Activated CD8-positive, alpha-beta memory T cell treated with anti-CD3 and anti-CD28 coated beads for 48 hours (primary cell): ENCODE measurements around the gene CIB4.
"Not testable (repeated sequence)": the region's sequence is repeated elsewhere in the genome, so short reads cannot be mapped to it uniquely, and the experiment has no call there.

Experiments used
- DNase-seq, 3 experiments: peaks; one replicate each; pipeline ENCODE4 v3.0.0-alpha.2; 2020; ENCODE audit warnings: low read depth in 2 of 3, low spot score in 2 of 3

The CIB4 gene

DNA sequence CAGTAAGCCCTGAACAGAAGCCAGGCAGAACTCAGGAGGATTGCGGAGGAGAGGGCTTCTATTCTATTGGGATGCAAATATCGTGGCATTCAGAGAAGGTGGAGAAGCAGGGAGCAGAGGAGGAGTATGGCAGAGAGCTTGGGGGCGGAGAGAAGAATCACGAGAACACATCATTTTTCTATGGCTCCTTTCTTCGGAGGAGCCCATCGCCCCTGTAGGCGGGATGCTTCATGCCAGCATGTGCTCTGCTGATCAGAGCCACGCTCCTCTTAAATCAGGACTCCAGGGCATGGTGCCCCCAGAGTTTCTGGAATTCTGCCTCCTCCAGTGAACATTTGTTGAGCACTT, 71.1 kb downstream of the CIB4 start:
- no peak for DNase-seq

DNA sequence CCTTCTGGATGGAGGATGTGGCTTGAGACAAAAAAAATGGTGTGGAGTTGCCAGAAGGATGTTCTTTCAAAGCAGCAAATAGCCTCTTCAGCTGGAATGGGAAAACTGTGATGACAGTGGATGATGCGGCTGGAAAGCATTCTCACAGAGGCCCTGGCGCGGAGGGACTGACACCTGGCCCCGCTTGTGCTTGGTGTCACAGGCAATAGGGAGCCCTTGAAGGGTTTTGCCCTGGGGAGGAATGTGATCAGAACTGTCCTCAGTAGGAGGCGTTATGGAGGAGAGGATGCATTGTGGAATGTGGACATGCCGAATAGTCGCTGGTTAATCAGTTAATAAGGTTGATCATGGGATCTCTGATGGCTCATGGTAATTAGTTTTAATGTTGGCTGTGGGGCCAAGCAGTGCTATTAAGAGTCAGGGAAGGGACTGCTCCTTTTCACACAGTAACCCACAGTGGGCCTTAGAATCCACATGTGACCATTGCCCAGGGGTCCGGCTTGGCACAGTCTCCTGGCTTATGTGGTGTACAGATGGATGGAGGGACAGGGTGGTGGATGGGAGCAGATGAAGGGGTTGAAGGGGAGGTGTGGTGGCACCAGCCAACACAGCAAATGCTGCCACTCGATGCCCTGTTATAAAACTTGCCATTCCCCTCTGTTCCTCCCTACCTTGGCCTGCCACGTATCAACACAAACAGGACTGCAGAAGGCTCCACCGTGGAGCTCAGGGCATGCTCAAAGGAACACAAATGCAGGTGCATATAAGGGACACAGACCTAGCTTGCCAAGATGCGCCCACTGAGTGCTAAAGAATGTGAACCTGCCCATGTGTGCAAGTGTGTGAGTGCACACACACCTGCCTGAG, 71.7 kb downstream of the CIB4 start:
- no peak for DNase-seq

DNA sequence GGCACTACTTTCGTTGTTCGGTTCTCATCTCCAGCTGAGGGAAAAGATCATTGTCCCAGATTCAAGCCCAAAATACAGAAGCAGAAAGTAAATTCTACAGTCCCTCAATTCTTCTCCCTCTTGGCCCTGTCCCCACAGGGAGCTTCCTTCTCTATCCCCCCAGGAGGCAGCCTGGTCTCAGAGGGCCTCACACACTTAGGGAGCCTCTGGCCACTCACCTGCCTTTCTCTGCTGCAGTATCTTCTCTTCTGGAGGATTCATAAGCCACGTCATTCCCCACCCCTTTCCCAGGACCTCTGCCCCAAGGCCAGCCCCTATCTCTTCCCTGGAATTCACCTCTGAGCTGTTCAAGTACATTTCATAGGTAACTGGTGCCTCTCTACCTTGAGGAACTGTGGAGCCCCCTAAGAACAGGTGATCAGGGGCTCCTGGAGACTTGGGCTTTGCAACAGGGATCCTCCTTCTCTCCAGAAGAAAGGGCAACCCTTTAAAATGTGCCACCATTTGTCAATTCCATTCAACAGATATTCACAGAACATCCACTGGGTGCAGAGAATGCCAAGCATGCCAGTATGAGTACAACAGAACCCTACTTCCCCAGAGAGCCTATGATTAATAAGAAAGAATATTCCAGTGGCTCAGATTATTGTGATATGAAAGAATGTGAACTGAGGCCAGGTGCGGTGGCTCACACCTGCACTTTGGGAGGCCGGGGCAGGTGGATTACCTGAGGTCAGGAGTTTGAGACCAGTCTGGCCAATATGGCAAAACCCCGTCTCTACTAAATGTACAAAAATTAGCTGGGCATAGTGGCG, 72.9 kb downstream of the CIB4 start:
- no peak for DNase-seq

DNA sequence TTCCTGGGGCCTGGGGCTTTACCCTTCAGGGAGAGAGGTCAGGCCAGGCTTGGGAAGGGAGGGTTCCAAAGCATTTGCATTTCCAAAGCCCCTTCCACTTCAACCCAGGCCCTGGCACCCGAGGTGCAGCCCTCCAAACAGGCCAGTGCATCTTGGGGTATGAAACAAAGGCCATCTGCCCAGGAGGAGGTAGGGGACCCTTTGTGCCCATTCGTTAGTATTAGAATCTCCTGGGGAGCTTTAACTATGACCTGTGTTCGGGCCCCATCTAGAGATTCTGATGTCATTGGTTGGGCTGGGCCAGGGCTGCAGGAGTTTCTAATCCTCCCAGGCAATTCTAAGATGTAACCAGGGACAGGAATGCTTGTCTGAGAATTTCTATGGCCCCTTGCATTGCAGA, 73.6 kb downstream of the CIB4 start:
- no peak for DNase-seq

DNA sequence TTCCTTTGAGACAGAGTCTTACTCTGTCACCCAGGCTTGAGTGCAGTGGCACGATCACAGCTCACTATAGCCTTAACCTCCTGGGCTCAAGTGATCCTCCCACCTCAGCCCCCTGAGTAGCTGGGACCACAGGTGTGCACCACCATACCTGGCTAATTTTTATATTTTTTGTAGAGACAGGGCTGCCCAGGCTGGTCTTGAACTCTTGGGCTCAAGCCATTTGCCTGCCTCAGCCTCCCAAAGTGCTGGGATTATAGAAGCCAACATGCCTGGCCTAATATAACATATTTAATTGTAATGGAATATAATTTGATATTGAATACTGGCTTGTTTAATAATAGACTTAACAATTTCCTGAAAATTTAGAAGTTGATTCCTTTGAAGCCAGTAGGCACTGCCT, 74.4 kb downstream of the CIB4 start:
- DNase-seq: not testable (repeated sequence)

DNA sequence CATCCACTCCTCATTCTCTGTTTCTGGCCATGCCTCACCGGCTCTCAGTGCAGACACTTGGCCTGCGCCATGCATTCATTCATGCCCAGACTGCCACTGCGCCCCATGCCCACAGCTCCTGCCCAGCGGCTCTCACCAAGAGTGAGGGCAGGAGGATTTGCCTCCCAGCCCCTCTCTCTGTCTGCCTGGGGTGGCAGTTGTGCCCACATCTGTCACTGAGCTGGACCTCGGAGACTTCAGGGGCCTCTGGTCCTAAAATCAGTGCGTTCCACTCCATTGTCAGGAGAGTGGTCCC, 75.1 kb downstream of the CIB4 start:
- no peak for DNase-seq

DNA sequence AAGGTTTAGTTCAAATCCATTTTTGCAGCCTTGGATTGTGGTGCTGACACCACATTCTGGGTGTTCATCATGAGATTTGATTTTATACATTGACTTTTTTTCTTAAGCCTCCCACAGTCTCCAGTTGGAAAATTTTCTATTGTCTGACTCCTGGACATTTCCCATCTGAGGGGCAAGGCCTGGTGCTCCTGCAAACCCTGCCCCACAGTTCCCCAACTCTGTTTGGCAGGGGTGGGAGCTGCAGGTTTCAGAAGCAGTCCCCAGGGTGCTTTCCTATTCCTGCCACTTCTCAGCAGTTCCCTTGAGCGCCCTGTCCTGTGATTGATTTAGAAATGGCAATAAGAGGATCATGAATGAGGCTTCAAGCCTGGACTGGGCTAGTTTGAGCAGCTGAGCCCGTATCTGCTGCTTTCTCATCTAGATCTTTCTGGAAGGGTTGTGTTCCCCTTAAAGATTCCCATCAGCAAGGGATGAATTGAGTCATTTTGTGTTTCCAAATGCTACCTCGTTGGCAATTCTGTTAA, 77.0 kb downstream of the CIB4 start:
- no peak for DNase-seq

DNA sequence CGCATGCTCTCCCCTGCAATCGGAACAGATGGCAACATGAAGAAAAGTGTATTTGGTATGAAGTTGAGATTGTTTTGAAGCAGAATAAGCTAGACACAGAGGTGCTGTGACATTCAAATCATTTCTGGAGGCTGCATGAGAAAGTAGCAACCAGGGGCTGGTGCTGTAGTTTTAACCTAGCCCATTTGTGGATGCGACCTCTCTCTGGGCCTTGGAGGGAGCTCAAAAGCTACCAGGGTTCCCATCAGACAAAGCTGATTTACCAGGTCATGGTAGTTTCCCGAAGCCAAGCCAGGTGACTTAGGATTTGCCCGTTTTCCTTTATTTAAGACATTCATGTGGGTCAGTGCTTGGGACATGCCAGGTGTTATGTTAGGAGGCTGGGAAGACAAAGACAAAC, 77.5 kb downstream of the CIB4 start:
- no peak for DNase-seq

DNA sequence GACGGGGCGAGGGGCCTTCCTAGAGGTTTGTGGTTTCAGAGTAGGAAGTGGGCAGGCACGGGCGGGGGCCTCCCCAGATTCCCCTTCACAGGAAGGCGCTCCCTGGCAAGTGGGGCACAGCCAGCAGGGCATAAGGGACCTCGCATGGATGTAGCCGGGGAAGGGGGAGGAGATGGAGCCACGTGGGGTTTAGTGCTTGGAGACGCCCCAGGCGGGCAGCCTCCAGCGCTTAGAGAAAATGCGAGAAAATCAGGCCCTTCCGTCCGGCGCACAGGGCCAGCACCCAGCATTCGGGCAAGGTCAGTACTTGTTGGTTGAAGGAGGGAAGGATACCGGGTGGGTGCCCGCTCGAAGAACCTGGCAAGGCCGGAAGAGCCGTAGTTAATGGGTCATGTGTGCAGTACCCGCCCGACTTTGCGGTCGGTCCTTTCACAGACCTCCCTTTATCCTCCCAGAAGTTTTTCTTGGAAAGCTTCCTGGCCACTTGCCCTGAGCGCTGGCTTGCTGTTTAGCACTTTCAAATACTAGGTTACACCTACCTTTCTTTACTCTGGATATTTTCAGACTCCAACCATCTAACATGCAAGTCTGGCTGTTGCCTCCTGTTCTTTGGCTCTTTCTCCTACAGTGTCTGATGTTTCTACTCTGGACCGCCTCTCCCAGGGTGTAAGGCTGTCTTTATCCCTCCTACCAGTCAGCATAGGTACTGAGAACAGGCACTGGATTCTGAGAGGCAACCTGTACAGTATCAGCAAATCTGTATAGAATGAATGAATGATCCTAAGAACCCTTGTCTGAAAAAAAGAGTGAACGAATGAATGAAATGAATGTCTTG, 78.1 kb downstream of the CIB4 start:
- DNase-seq: no peak

DNA sequence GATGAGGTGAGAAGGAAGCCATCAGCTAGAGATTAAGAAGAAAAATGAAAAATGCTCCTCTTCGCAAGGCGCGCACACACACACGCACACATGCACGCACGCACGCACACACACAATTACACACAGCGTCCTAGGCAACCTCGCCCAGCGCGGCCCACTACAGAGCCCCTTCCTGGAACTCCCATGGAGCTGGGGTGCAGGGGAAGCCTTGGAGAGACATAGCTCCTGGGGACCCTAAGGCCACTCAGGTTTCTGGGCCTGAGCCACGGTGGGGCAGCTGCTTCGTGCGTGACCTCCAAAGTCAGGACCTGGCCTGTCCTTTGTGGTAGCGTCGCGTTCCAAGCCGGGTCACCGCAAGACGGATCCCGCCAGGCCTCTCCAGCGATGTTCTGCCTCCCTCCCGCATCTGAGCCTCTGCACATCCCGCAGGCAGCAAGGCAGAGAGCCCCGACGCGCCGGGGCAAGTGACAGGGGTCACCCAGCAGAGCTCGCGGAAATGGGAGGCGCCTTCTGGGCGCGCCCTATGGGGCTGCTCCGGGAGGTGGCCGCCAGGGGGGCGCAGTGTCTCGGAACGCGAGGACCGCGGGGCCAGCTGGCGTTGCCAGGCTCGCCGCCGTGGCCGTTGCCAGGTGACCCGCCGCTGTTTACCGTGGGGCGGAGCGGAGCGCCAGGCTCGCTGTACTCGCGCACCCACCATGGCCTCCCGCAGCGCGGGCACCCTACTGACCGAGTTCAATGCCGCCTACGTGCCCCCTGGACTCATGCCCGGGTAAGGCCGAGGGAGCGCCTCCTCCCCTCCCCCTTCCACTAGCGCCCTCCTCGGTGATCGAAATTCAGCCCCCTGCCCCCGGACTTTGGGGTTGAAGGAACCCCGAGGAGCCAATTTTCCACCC, 79.0 kb downstream of the CIB4 start:
- peak in 1 of 3 experiments; percentile 21 for DNase-seq

DNA sequence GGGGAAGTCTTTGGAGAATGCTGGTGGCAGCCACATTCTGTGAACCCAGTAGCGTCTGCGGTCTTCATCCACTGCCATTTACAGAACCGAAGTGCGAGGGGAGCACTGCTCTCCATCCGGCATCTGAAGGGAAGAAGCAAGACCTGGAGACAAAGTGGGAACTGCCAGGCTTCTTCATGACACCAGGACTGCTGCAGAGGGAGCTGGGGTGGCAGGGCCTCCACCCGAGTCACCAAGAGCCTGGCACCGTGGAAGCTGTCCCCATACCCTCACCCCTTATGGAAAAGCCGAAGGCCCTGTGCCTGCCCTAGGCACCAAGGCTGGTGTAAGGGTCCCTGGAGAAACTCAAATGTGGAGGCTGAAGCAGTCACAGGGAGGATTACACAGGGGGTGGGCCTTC, 79.8 kb downstream of the CIB4 start:
- no peak for DNase-seq

DNA sequence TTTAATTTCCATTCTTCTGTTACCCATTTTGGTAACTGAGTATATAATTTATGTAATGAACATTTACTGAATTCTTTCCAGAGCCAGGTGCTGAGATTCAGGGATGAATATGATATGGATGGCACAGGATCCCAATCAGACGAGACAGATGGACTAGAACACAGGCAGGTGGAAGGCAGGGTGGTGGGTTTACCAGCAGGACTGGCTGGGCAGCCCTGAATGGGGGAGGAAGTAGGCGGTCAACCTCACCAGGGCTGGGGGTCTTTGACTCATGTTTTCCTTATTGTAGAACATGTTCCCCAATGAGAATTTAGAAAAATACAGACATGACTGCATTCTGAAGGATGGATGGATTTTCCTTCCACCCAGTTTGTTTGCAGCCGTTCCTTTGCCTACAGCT, 80.3 kb downstream of the CIB4 start:
- DNase-seq: no peak

DNA sequence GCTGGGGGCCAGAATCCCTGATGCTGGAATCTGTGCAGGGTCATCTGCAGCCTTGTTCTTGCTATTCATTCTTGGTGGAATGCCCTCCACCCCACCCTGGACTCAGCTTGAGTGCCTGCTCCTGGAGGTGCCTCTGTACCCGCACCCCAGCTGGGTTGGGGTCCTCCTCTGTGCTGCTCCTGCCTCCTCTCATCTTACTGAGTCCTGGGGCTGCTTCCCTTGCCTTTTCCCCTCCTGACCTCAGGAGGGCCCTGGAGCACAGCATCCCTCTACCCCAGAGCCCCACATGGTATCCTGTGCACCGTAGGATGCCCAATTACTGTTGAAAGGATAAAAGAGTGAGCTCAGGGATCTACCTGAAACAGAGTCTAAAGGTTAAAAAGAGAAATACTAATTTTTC, 81.6 kb downstream of the CIB4 start:
- DNase-seq: no peak

DNA sequence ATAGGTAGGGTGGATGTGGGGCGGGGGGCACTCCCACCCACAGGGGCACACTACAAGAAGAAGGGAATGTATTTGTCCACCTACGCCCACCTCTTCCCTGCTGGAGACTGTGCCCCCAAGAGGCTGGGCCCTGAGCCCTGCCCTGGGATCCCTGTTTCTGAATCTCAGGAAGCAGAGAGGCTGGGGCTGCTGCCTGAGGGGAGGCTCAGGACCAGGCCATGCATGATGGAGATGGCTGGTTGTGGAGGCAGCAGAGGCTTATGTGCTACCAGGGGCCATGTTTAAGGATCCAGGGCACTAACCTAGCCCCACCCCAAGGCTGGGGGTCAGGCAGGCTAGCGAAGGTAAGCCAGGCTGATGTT, 82.1 kb downstream of the CIB4 start:
- DNase-seq: no peak

DNA sequence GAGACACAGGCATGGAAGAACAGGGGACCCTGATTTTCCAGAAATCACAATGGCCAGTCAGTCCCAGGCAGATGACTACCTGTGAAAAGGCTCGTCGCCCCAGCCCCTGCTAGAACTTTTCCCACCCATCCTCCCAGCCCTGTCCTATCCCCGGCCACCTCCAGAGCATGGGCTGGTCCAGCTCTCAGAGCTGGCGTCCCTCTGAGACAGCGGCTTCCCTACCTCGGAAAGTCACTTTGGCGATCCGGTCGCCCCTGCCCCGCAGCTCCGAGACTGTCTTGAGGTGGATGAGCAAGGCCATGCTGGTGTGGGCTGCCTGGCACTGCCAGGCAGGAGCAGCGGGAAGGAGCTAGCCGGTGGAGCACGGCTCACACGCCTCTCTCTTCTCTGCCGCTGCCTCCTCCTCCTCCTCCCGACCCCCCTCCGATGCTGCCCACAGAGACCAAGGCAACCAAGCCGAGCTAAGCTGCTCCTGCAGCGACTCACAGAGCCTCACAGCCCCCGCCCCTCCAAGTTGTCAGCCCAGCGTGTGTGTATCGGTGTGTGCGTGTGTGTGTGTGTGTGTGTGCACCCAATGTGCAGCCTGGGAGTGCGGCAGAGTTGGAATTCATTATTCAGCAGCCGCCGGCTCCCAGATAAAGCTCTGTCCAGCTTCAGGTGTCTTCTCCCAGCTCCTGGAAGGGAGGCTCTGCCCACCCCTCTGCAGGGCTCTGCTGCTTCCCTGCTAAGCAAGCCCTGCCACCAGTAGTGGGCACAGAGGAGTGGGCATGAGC, 82.7 kb downstream of the CIB4 start:
- DNase-seq: no peak

DNA sequence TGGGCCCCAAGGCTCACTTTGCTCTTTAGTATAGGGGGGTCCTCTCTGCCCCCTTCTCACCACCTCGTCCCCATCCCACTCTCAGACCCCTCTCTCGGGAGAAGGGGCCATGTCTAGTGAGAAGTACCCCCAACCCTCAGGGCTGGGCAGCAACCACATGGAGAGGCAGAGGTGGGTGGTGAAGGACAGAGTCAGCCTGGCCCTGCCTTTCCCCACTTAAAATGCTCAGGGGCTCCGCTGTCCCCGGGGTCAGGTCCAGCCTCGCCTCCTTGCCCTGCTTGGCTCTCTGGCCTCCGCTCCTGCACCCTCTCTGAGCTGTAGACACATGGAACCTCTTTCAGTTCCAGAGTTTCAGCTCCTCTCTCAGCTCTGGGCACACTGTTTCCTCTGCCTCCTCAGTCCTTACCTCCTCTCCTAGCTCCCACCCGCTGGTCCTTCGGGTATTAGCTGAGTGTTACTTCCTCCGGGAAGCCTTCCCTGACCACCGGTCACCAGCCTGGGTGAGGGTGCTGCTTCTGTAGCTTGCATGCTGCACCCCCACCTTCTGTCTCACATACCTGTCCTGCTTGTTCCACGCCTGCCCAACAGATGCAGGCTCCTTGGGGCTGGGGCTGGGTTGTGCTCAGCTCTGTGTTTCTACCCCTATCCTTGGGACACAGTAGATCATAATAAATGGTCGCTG, 83.8 kb downstream of the CIB4 start:
- no peak for DNase-seq

DNA sequence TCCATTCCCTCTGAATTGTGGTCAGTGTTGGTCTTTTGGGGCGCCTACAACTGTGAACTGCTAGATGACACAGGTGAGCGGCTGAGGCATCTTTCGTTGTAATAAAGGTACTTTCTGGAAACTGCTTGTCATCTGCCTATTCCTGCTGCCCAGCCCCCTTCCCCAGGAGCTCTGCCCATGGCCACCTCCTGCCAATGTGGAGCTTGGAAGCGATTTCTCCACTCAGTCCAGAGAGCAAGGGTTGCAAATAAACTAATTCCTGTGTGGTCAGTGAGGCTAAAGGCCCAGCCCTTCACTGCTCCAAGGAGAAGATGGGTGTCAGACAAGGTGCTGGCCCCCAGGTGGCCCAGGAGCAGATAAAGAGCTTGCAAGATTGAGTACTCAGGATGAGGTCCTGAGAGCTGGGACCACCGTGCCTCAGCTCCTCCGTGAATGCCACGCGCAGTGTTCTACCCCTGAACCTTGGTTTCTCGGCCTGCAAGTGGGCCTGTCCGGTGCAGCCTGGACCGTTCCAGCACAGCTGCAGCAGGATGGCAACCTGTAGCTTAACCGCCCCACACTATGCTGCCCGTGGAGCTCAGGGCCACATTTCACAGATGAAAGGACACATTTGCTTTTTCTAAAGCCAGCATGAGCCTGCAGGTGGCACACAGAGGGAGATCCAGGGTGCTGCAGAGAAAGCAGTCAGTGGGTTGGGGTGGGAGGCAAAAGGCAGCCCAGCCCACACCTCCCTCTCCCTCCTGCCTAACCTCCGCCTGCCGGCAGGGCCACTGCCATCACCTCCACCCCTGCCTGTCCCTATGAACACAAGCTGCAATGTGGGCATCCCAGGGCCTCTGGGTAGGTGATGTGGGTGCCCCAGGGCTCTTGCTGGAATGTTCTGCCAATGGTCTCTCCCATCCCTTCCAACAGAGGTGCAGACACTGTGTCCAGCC, 84.6 kb downstream of the CIB4 start:
- no peak for DNase-seq
